ENCODE data around the gene NFATC2.

Gene NFATC2

GRCh38 chr20:51363813-51364212 is 178.7 kb downstream of the NFATC2 start:
- Histone ChIP-seq H3K27me3 (ENCODE audit: control insufficient read depth in 1 of 2, insufficient read depth in 2 of 2, low read length in 2 of 2) (no peaks in the 10 kb centered on the region), H3K4me1 (ENCODE audit: insufficient read depth, low read length) (no peaks in the 10 kb centered on the region), H3K27ac (ENCODE audit: low read depth, low read length) (no peak overlapping the region), H3K4me3 (ENCODE audit: low read depth in 1 of 2, low read length in 2 of 2) (no peak overlapping the region), H3K36me3 (ENCODE audit: insufficient read depth, low read length) (no peaks in the 10 kb centered on the region), H3K9me3 (ENCODE audit: low read length) (no peaks in the 10 kb centered on the region), H3K9ac (ENCODE audit: low read length) (no peak overlapping the region)

GRCh38 chr20:51363378-51363777 is 179.1 kb downstream of the NFATC2 start:
- no peaks in the 10 kb centered on the region for H3K4me1 ChIP-seq (ENCODE audit: insufficient read depth, low read length)
- H3K36me3 ChIP-seq (ENCODE audit: insufficient read depth, low read length) = no peaks in the 10 kb centered on the region
- no peak overlapping the region for H3K9ac ChIP-seq (ENCODE audit: low read length)

GRCh38 chr20:51362254-51362653 is 180.3 kb downstream of the NFATC2 start:
- no peak overlapping the region for H3K27ac ChIP-seq (ENCODE audit: low read depth, low read length)
- no peaks in the 10 kb centered on the region for H3K36me3 ChIP-seq (ENCODE audit: insufficient read depth, low read length)
- no peak overlapping the region for H3K9ac ChIP-seq (ENCODE audit: low read length)
- H3K9me3 ChIP-seq (ENCODE audit: low read length) = no peaks in the 10 kb centered on the region
- no peak overlapping the region for H3K4me3 ChIP-seq (ENCODE audit: low read depth in 1 of 2, low read length in 2 of 2)
- H3K27me3 ChIP-seq (ENCODE audit: control insufficient read depth in 1 of 2, insufficient read depth in 2 of 2, low read length in 2 of 2) = no peaks in the 10 kb centered on the region
- H3K4me1 ChIP-seq (ENCODE audit: insufficient read depth, low read length) = no peaks in the 10 kb centered on the region

More at GRCh38 chr20:51363378-51363777, 179.1 kb downstream of the NFATC2 start:
- Histone ChIP-seq H3K4me3 (ENCODE audit: low read depth in 1 of 2, low read length in 2 of 2) (no peak overlapping the region), H3K9me3 (ENCODE audit: low read length) (no peaks in the 10 kb centered on the region), H3K27me3 (ENCODE audit: control insufficient read depth in 1 of 2, insufficient read depth in 2 of 2, low read length in 2 of 2) (no peaks in the 10 kb centered on the region), H3K27ac (ENCODE audit: low read depth, low read length) (no peak overlapping the region)

GRCh38 chr20:51361258-51361657 is 181.3 kb downstream of the NFATC2 start:
- Histone ChIP-seq H3K9ac (ENCODE audit: low read length) (no peak overlapping the region), H3K4me1 (ENCODE audit: insufficient read depth, low read length) (no peaks in the 10 kb centered on the region), H3K9me3 (ENCODE audit: low read length) (no peaks in the 10 kb centered on the region), H3K27me3 (ENCODE audit: control insufficient read depth in 1 of 2, insufficient read depth in 2 of 2, low read length in 2 of 2) (no peaks in the 10 kb centered on the region), H3K27ac (ENCODE audit: low read depth, low read length) (no peak overlapping the region), H3K4me3 (ENCODE audit: low read depth in 1 of 2, low read length in 2 of 2) (no peak overlapping the region), H3K36me3 (ENCODE audit: insufficient read depth, low read length) (no peaks in the 10 kb centered on the region)

- H3K4me3 ChIP-seq (ENCODE audit: low read depth in 1 of 2, low read length in 2 of 2) = no peak overlapping the region
- no peak overlapping the region for H3K27ac ChIP-seq (ENCODE audit: low read depth, low read length)
- H3K4me1 ChIP-seq (ENCODE audit: insufficient read depth, low read length) = no peaks in the 10 kb centered on the region
- H3K9me3 ChIP-seq (ENCODE audit: low read length) = no peaks in the 10 kb centered on the region
- no peak overlapping the region for H3K9ac ChIP-seq (ENCODE audit: low read length)
- no peaks in the 10 kb centered on the region for H3K36me3 ChIP-seq (ENCODE audit: insufficient read depth, low read length)
- H3K27me3 ChIP-seq (ENCODE audit: control insufficient read depth in 1 of 2, insufficient read depth in 2 of 2, low read length in 2 of 2) = no peaks in the 10 kb centered on the region
These were observed 181.9 kb downstream of the NFATC2 start for GRCh38 chr20:51360451-51361201.

- Histone ChIP-seq H3K9ac (ENCODE audit: low read length) (no peak overlapping the region), H3K4me3 (ENCODE audit: low read depth in 1 of 2, low read length in 2 of 2) (no peak overlapping the region), H3K36me3 (ENCODE audit: insufficient read depth, low read length) (no peaks in the 10 kb centered on the region), H3K27me3 (ENCODE audit: control insufficient read depth in 1 of 2, insufficient read depth in 2 of 2, low read length in 2 of 2) (no peaks in the 10 kb centered on the region), H3K4me1 (ENCODE audit: insufficient read depth, low read length) (no peaks in the 10 kb centered on the region), H3K27ac (ENCODE audit: low read depth, low read length) (no peak overlapping the region), H3K9me3 (ENCODE audit: low read length) (no peaks in the 10 kb centered on the region)
These were observed 182.6 kb downstream of the NFATC2 start for GRCh38 chr20:51359947-51360346.

- H3K9me3 ChIP-seq (ENCODE audit: low read length) = no peaks in the 10 kb centered on the region
- H3K36me3 ChIP-seq (ENCODE audit: insufficient read depth, low read length) = no peaks in the 10 kb centered on the region
- no peak overlapping the region for H3K9ac ChIP-seq (ENCODE audit: low read length)
- no peak overlapping the region for H3K4me3 ChIP-seq (ENCODE audit: low read depth in 1 of 2, low read length in 2 of 2)
- no peaks in the 10 kb centered on the region for H3K4me1 ChIP-seq (ENCODE audit: insufficient read depth, low read length)
- no peaks in the 10 kb centered on the region for H3K27me3 ChIP-seq (ENCODE audit: control insufficient read depth in 1 of 2, insufficient read depth in 2 of 2, low read length in 2 of 2)
- no peak overlapping the region for H3K27ac ChIP-seq (ENCODE audit: low read depth, low read length)
These were observed 183.1 kb downstream of the NFATC2 start for GRCh38 chr20:51359401-51359800.

- Histone ChIP-seq H3K36me3 (ENCODE audit: insufficient read depth, low read length) (no peaks in the 10 kb centered on the region), H3K27me3 (ENCODE audit: control insufficient read depth in 1 of 2, insufficient read depth in 2 of 2, low read length in 2 of 2) (no peaks in the 10 kb centered on the region), H3K9me3 (ENCODE audit: low read length) (no peaks in the 10 kb centered on the region), H3K27ac (ENCODE audit: low read depth, low read length) (no peak overlapping the region), H3K4me1 (ENCODE audit: insufficient read depth, low read length) (no peaks in the 10 kb centered on the region), H3K4me3 (ENCODE audit: low read depth in 1 of 2, low read length in 2 of 2) (no peak overlapping the region), H3K9ac (ENCODE audit: low read length) (no peak overlapping the region)
These were observed 184.3 kb downstream of the NFATC2 start for GRCh38 chr20:51358032-51358724.

- no peaks in the 10 kb centered on the region for H3K27me3 ChIP-seq (ENCODE audit: control insufficient read depth in 1 of 2, insufficient read depth in 2 of 2, low read length in 2 of 2)
- H3K36me3 ChIP-seq (ENCODE audit: insufficient read depth, low read length) = no peaks in the 10 kb centered on the region
- no peak overlapping the region for H3K27ac ChIP-seq (ENCODE audit: low read depth, low read length)
- no peaks in the 10 kb centered on the region for H3K4me1 ChIP-seq (ENCODE audit: insufficient read depth, low read length)
- no peak overlapping the region for H3K9ac ChIP-seq (ENCODE audit: low read length)
- no peak overlapping the region for H3K4me3 ChIP-seq (ENCODE audit: low read depth in 1 of 2, low read length in 2 of 2)
- no peaks in the 10 kb centered on the region for H3K9me3 ChIP-seq (ENCODE audit: low read length)
These were observed 185.0 kb downstream of the NFATC2 start for GRCh38 chr20:51357543-51357942.

GRCh38 chr20:51356871-51357270 is 185.6 kb downstream of the NFATC2 start:
- Histone ChIP-seq H3K36me3 (ENCODE audit: insufficient read depth, low read length) (no peaks in the 10 kb centered on the region), H3K27ac (ENCODE audit: low read depth, low read length) (no peak overlapping the region)

GRCh38 chr20:51354769-51355319 is 187.7 kb downstream of the NFATC2 start:
- Histone ChIP-seq H3K4me1 (ENCODE audit: insufficient read depth, low read length) (no peaks in the 10 kb centered on the region), H3K36me3 (ENCODE audit: insufficient read depth, low read length) (no peaks in the 10 kb centered on the region), H3K27ac (ENCODE audit: low read depth, low read length) (no peak overlapping the region), H3K9me3 (ENCODE audit: low read length) (no peaks in the 10 kb centered on the region), H3K9ac (ENCODE audit: low read length) (no peak overlapping the region), H3K27me3 (ENCODE audit: control insufficient read depth in 1 of 2, insufficient read depth in 2 of 2, low read length in 2 of 2) (no peaks in the 10 kb centered on the region), H3K4me3 (ENCODE audit: low read depth in 1 of 2, low read length in 2 of 2) (no peak overlapping the region)

More at GRCh38 chr20:51356871-51357270, 185.6 kb downstream of the NFATC2 start:
- H3K9ac ChIP-seq (ENCODE audit: low read length) = no peak overlapping the region
- H3K9me3 ChIP-seq (ENCODE audit: low read length) = no peaks in the 10 kb centered on the region
- no peaks in the 10 kb centered on the region for H3K4me1 ChIP-seq (ENCODE audit: insufficient read depth, low read length)
- no peak overlapping the region for H3K4me3 ChIP-seq (ENCODE audit: low read depth in 1 of 2, low read length in 2 of 2)
- no peaks in the 10 kb centered on the region for H3K27me3 ChIP-seq (ENCODE audit: control insufficient read depth in 1 of 2, insufficient read depth in 2 of 2, low read length in 2 of 2)

Data from muscle layer of colon (tissue), 2 donors.